ENCODE measurements around the gene LRRTM4. TPM values are rescaled to one million over a fixed set of nuclear protein-coding genes. Genes with fewer than 3 reads are reported as not detected.

The LRRTM4 gene
- total and polyA plus RNA-seq, 2 of the 13 experiments (the other 11 are each of a cell fraction or from before 2014, with no cell fraction given) = 1.2 TPM

DNA sequence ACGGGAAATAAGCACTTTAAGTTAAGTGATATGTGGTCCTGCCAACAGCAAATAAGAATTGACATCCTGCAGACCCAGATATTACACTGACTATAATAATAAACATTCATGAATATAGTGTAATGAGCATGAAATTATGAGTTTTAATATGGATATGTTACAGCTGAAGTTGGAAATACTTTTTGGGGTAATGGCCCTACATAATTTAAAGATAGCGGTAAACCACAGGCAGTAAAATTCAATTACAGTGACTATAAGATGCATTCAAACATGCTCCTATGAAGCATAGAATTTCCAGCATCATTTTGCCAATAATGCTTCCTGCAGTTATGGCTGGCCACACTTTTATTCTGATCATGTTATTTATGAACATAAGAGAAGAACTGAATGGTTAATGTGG is 49.4 kb upstream of the LRRTM4 start (continued):
- TF ChIP-seq, protein P1, sequence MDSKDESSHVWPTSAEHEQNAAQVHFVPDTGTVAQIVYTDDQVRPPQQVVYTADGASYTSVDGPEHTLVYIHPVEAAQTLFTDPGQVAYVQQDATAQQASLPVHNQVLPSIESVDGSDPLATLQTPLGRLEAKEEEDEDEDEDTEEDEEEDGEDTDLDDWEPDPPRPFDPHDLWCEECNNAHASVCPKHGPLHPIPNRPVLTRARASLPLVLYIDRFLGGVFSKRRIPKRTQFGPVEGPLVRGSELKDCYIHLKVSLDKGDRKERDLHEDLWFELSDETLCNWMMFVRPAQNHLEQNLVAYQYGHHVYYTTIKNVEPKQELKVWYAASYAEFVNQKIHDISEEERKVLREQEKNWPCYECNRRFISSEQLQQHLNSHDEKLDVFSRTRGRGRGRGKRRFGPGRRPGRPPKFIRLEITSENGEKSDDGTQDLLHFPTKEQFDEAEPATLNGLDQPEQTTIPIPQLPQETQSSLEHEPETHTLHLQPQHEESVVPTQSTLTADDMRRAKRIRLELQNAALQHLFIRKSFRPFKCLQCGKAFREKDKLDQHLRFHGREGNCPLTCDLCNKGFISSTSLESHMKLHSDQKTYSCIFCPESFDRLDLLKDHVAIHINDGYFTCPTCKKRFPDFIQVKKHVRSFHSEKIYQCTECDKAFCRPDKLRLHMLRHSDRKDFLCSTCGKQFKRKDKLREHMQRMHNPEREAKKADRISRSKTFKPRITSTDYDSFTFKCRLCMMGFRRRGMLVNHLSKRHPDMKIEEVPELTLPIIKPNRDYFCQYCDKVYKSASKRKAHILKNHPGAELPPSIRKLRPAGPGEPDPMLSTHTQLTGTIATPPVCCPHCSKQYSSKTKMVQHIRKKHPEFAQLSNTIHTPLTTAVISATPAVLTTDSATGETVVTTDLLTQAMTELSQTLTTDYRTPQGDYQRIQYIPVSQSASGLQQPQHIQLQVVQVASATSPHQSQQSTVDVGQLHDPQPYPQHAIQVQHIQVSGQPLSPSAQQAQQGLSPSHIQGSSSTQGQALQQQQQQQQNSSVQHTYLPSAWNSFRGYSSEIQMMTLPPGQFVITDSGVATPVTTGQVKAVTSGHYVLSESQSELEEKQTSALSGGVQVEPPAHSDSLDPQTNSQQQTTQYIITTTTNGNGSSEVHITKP (CRISPR knock-in tag; IDR thresholded peaks at IDR 0.05; ENCODE audit: low read depth) = no peak
- TF ChIP-seq, protein P2, sequence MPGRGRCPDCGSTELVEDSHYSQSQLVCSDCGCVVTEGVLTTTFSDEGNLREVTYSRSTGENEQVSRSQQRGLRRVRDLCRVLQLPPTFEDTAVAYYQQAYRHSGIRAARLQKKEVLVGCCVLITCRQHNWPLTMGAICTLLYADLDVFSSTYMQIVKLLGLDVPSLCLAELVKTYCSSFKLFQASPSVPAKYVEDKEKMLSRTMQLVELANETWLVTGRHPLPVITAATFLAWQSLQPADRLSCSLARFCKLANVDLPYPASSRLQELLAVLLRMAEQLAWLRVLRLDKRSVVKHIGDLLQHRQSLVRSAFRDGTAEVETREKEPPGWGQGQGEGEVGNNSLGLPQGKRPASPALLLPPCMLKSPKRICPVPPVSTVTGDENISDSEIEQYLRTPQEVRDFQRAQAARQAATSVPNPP (CRISPR knock-in tag; IDR thresholded peaks at IDR 0.05) = no peak
- TF ChIP-seq RFX3 (CRISPR knock-in tag; IDR thresholded peaks at IDR 0.05) (no peak), MED1 (CRISPR knock-in tag; IDR thresholded peaks at IDR 0.05) (no peak), NFKBIZ (CRISPR knock-in tag; IDR thresholded peaks at IDR 0.05) (no peak), HNRNPH1 (optimal IDR thresholded peaks at IDR 0.05; ENCODE audit: low read depth, low read length) (no peak), RARA (CRISPR knock-in tag; IDR thresholded peaks at IDR 0.05) (no peak)

DNA sequence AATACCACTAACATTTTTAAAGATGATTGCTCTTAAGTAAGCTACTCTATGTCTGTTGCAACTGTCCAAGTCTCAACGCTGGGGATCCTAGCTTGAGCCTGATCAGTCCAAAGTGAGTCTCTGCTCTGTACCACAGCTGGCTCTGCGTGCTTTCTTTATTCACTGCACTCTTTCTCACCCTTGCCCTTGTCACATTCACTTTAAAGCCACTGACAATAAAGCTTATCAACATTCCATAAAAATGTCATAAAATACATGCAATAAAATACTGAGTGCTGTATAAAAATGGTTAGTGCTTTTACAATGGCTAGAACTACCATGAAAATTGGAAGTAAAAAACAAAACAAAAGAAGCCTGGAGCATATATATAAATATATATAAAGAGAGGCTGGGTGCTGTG is 45.5 kb upstream of the LRRTM4 start:
- no peak overlapping the region for H3K27ac ChIP-seq (ENCODE audit: extremely low read length, insufficient read depth, low read length)
- no peaks in the 10 kb centered on the region for H3K36me3 ChIP-seq (replicated peaks in 1 of 2; ENCODE audit: control insufficient read depth in 1 of 2, insufficient read depth in 2 of 2, low read length in 2 of 2)
- no TSS peak for BruUV-seq (replicated peaks)
- no peak overlapping the region for H3K9ac ChIP-seq (ENCODE audit: insufficient read depth, low read depth, low read length)
- FAIRE-seq = no peak
- 0% methylated on average over 2 of the region's 2 CpGs for WGBS (ENCODE audit: low lambda C conversion rate)
- H3K9me3 ChIP-seq (ENCODE audit: low read length) = no peaks in the 10 kb centered on the region
- peaks cover 10% of the 10 kb centered on the region for H3K4me1 ChIP-seq (ENCODE audit: insufficient read depth, low read length)
- no peak overlapping the region for H3K4me3 ChIP-seq (replicated peaks in 1 of 3; ENCODE audit: insufficient read depth in 1 of 3, low read depth in 2 of 3, low read length in 3 of 3)
- intact Hi-C loops (cut with micrococcal nuclease; ENCODE audit: unreplicated experiment) = no loop called here
- no peak overlapping the region for H3K4me2 ChIP-seq (ENCODE audit: low read depth, low read length)
- peak; percentile 68; the same call in 2 of the 3 replicates for ATAC-seq
- DNase-seq (ENCODE audit: low spot score) = no peak
- no peak overlapping the region for H2AFZ ChIP-seq (ENCODE audit: low read length)
- ChIA-PET POLR2A (no interaction called here), CTCF (ENCODE audit: low intra/inter-chr PET ratio, low total read pairs) (no interaction called here)
- H4K20me1 ChIP-seq (ENCODE audit: insufficient read depth, low read length) = no peaks in the 10 kb centered on the region
- in situ Hi-C loops (cut with HindIII; ENCODE audit: extremely low pct_ligation_motif_present, low pct_unique_long_range_greater_than_20kb) = no loop called here
- H3K27me3 ChIP-seq (ENCODE audit: control insufficient read depth in 1 of 2, insufficient read depth in 2 of 2, low read length in 2 of 2) = no peaks in the 10 kb centered on the region
- H3K79me2 ChIP-seq (ENCODE audit: insufficient read depth, low read length) = no peaks in the 10 kb centered on the region
- TF ChIP-seq HCFC1 (IDR thresholded peaks at IDR 0.05; ENCODE audit: low read depth, low read length) (no peak), PCBP2 (optimal IDR thresholded peaks at IDR 0.05; ENCODE audit: low read depth, low read length, poor library complexity, severe bottlenecking) (no peak), ZNF563 (CRISPR knock-in tag; IDR thresholded peaks at IDR 0.05) (no peak), MLLT10 (CRISPR knock-in tag; IDR thresholded peaks at IDR 0.05) (no peak), ZNF296 (CRISPR knock-in tag; conservative IDR thresholded peaks at IDR 0.05) (no peak), ZNF367 (CRISPR knock-in tag; IDR thresholded peaks at IDR 0.05; ENCODE audit: borderline replicate concordance) (no peak), ZFP36L1 (CRISPR knock-in tag; IDR thresholded peaks at IDR 0.05) (no peak)
- TF ChIP-seq, protein P3, sequence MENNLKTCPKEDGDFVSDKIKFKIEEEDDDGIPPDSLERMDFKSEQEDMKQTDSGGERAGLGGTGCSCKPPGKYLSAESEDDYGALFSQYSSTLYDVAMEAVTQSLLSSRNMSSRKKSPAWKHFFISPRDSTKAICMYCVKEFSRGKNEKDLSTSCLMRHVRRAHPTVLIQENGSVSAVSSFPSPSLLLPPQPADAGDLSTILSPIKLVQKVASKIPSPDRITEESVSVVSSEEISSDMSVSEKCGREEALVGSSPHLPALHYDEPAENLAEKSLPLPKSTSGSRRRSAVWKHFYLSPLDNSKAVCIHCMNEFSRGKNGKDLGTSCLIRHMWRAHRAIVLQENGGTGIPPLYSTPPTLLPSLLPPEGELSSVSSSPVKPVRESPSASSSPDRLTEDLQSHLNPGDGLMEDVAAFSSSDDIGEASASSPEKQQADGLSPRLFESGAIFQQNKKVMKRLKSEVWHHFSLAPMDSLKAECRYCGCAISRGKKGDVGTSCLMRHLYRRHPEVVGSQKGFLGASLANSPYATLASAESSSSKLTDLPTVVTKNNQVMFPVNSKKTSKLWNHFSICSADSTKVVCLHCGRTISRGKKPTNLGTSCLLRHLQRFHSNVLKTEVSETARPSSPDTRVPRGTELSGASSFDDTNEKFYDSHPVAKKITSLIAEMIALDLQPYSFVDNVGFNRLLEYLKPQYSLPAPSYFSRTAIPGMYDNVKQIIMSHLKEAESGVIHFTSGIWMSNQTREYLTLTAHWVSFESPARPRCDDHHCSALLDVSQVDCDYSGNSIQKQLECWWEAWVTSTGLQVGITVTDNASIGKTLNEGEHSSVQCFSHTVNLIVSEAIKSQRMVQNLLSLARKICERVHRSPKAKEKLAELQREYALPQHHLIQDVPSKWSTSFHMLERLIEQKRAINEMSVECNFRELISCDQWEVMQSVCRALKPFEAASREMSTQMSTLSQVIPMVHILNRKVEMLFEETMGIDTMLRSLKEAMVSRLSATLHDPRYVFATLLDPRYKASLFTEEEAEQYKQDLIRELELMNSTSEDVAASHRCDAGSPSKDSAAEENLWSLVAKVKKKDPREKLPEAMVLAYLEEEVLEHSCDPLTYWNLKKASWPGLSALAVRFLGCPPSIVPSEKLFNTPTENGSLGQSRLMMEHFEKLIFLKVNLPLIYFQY (CRISPR knock-in tag; IDR thresholded peaks at IDR 0.05; ENCODE audit: borderline replicate concordance) = no peak
- TF ChIP-seq, protein P4, sequence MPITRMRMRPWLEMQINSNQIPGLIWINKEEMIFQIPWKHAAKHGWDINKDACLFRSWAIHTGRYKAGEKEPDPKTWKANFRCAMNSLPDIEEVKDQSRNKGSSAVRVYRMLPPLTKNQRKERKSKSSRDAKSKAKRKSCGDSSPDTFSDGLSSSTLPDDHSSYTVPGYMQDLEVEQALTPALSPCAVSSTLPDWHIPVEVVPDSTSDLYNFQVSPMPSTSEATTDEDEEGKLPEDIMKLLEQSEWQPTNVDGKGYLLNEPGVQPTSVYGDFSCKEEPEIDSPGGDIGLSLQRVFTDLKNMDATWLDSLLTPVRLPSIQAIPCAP (CRISPR knock-in tag; IDR thresholded peaks at IDR 0.05; ENCODE audit: low read depth) = no peak
